Endothelial cell of umbilical vein (primary cell): Measurements from ENCODE around the gene MERTK. TPM values are rescaled to one million over a fixed set of nuclear protein-coding genes. Genes with fewer than 3 reads are reported as not detected.

ENCODE experiments used
- BruUV-seq: library from RNA; stranded (reverse); fragments of 400-500 nt; replicated peaks from 2 replicates; lab custom pipeline; 2021; lab: Mats Ljungman, UMichigan
- CTCF ChIA-PET: fragments of 300-600, 350-600 bp; sonication (Branson Sonifier 250); formaldehyde crosslinking; loops from one replicate; lab custom pipeline; 2021; ENCODE audit warnings: antibody characterized with exemption, inconsistent platforms; lab: Charles Lee
- POLR2A ChIA-PET: fragments of 300-600, 350-600 bp; sonication (Branson Sonifier 250); formaldehyde crosslinking; loops from one replicate; lab custom pipeline; 2021; ENCODE audit warnings: antibody characterized with exemption, inconsistent platforms; lab: Charles Lee
- DNase-seq: peaks from one replicate; pipeline ENCODE4 v3.0.0-alpha.2; 2011; ENCODE audit warnings: low read depth, low spot score
- FAIRE-seq: peaks from 2 replicates; lab custom pipeline; 2011; peaks lifted over from hg19 to GRCh38; lab: Jason Lieb, UNC
- H2AFZ ChIP-seq: 2 replicates; pipeline ENCODE4 v1.6.0; 2012; ENCODE audit warnings: low read depth, low read length, control low read depth, inconsistent platforms
- H3K27ac ChIP-seq: 2 replicates; pipeline ENCODE4 v1.5.1; 2011; ENCODE audit warnings: low read depth, mild to moderate bottlenecking, control low read depth, low read length, moderate library complexity; ENCODE audit not compliant: insufficient read depth
- H3K27me3 ChIP-seq, 2 experiments: 2 replicates each; pipeline versions ENCODE4 v1.6.0 to v1.6.1; 2011; ENCODE audit warnings: low read length in 2 of 2, mixed read lengths in 1 of 2; ENCODE audit not compliant: control insufficient read depth in 2 of 2, insufficient read depth in 2 of 2
- H3K36me3 ChIP-seq, 2 experiments: 2 replicates in 1 of 2; 3 replicates in 1 of 2; pipeline ENCODE4 v1.5.1; 2011; ENCODE audit warnings: low read length in 2 of 2, mild to moderate bottlenecking in 1 of 2, moderate library complexity in 1 of 2; ENCODE audit not compliant: control insufficient read depth in 2 of 2, insufficient read depth in 2 of 2; ENCODE audit errors: extremely low read depth in 1 of 2
- H3K4me1 ChIP-seq: 3 replicates; pipeline ENCODE4 v1.5.1; 2011; ENCODE audit warnings: mild to moderate bottlenecking, low read length; ENCODE audit not compliant: control insufficient read depth, insufficient read depth; ENCODE audit errors: extremely low read depth
- H3K4me2 ChIP-seq: 2 replicates; pipeline ENCODE4 v1.6.1; 2011; ENCODE audit warnings: low read length, control low read depth, mixed read lengths; ENCODE audit not compliant: insufficient read depth
- H3K4me3 ChIP-seq, 3 experiments: fragments of 200-600 bp in 1 of 3; sonication (generic), shearing (Covaris generic) in 1 of 3; replicated peaks in 1 of 3; 2 replicates each; pipeline ENCODE4 v1.5.1; 2011 to 2016; ENCODE audit warnings: control low read depth in 3 of 3, low read length in 3 of 3, mild to moderate bottlenecking in 2 of 3, inconsistent platforms in 1 of 3, low read depth in 1 of 3, moderate library complexity in 1 of 3; ENCODE audit not compliant: insufficient read depth in 1 of 3
- H3K79me2 ChIP-seq: 2 replicates; pipeline ENCODE4 v1.6.0; 2012; ENCODE audit warnings: low read length, inconsistent platforms; ENCODE audit not compliant: control insufficient read depth, insufficient read depth
- H3K9ac ChIP-seq: replicated peaks from 2 replicates; pipeline ENCODE3; 2011; ENCODE audit warnings: low read length, control low read depth; ENCODE audit not compliant: insufficient read depth; ENCODE audit errors: extremely low read depth
- H3K9me1 ChIP-seq: replicated peaks from 3 replicates; pipeline ENCODE4 v1.6.0; 2011; ENCODE audit warnings: mild to moderate bottlenecking, low read length; ENCODE audit not compliant: control insufficient read depth, insufficient read depth; ENCODE audit errors: extremely low read depth
- H3K9me3 ChIP-seq: replicated peaks from 2 replicates; pipeline ENCODE4 v1.5.1; 2012; ENCODE audit warnings: low read length, inconsistent platforms; ENCODE audit not compliant: control insufficient read depth, insufficient read depth
- H4K20me1 ChIP-seq: replicated peaks from 2 replicates; pipeline ENCODE3; 2011; ENCODE audit warnings: mild to moderate bottlenecking, low read length; ENCODE audit not compliant: control insufficient read depth, insufficient read depth; ENCODE audit errors: extremely low read depth
- CTCF ChIP-seq, 2 donors: IDR thresholded peaks; 1 replicate in 1 of 2; 2 replicates in 1 of 2; pipeline ENCODE4 v1.5.1; 2011; ENCODE audit warnings: low read length in 2 of 2, mild to moderate bottlenecking in 2 of 2, moderate library complexity in 2 of 2, control low read depth in 1 of 2, inconsistent platforms in 1 of 2, low read depth in 1 of 2; ENCODE audit not compliant: insufficient read depth in 1 of 2; ENCODE audit errors: extremely low read depth in 1 of 2
- EZH2 ChIP-seq: IDR thresholded peaks from 2 replicates; pipeline ENCODE4 v1.6.1; 2012; ENCODE audit warnings: borderline replicate concordance, low read depth, mild to moderate bottlenecking, moderate library complexity, low read length, inconsistent platforms; ENCODE audit not compliant: severe bottlenecking
- GATA2 ChIP-seq: IDR thresholded peaks from 2 replicates; pipeline ENCODE4 v1.7.0; 2011; ENCODE audit warnings: low read depth, mild to moderate bottlenecking, moderate library complexity, mixed read lengths, low read length; ENCODE audit not compliant: insufficient read length, insufficient read depth
- JUN ChIP-seq: IDR thresholded peaks from 2 replicates; pipeline ENCODE4 v1.6.1; 2011; ENCODE audit warnings: borderline replicate concordance, low read depth; ENCODE audit not compliant: insufficient read length, insufficient read depth
- MAX ChIP-seq: IDR thresholded peaks from 2 replicates; pipeline ENCODE4 v1.6.1; 2011; ENCODE audit not compliant: insufficient read depth, insufficient read length
- MYC ChIP-seq: IDR thresholded peaks from one replicate; pipeline ENCODE4 v1.6.1; 2011; ENCODE audit warnings: mild to moderate bottlenecking, low read depth, low read length
- POLR2A ChIP-seq: IDR thresholded peaks from 2 replicates; pipeline ENCODE4 v1.6.1; 2012; ENCODE audit warnings: low read depth, mild to moderate bottlenecking, control low read depth, low read length
- dilution Hi-C: fragments of 300-500 bp; cut with MboI; formaldehyde crosslinking; loops from one replicate; pipeline ENCODE4 v1.15.0; 2019; ENCODE audit warnings: low sequenced_read_pairs; ENCODE audit not compliant: extremely low pct_ligation_motif_present
- intact Hi-C: fragments of 100-400 bp; cut with micrococcal nuclease; formaldehyde crosslinking; loops from one replicate; pipeline ENCODE4 v1.10.0; 2022
- polyA plus RNA-seq, 4 experiments: library from polyadenylated mRNA; depleted of rRNA in 3 of 4; stranded (reverse) in 3 of 4; unstranded in 1 of 4; fragments of >200 nt; gene quantifications; 2 replicates each; pipeline versions ENCODE4 v1.2.1 to v1.2.3, GENCODE V29; 2011 to 2012; ENCODE audit warnings: missing spikeins in 1 of 4
- total RNA-seq: library from RNA; stranded (reverse); gene quantifications from 2 replicates; pipeline ENCODE4 v1.2.3, GENCODE V29; 2021

MERTK gene
- total and polyA plus RNA-seq, 2 donors (not counting 3 experiments of a cell fraction or from before 2014, with no cell fraction given), result 37.3 to 39.6 TPM

GRCh38 chr2:111999809-112000208, 101.4 kb downstream of the MERTK start:
- H3K9me3 ChIP-seq, result no peaks in the 10 kb centered on the region
- no peak overlapping the region for H3K9ac ChIP-seq
- DNase-seq, result no peak
- ChIA-PET CTCF (no interaction called here), POLR2A (no interaction called here)
- dilution Hi-C loops, result no loop called here
- H3K79me2 ChIP-seq, result no peaks in the 10 kb centered on the region
- no peak for FAIRE-seq
- TF ChIP-seq MAX, result no peak
- no peak for TF ChIP-seq GATA2
- TF ChIP-seq POLR2A, result no peak
- TF ChIP-seq JUN, result no peak
- no peak for TF ChIP-seq MYC
- no peak for TF ChIP-seq EZH2
- TF ChIP-seq CTCF (IDR thresholded peaks at IDR 0.05; ENCODE audit: extremely low read depth in 1 of 2, insufficient read depth in 1 of 2, low read depth in 1 of 2, low read length in 2 of 2), result no peak
- no peaks in the 10 kb centered on the region for H3K9me1 ChIP-seq
- H3K27me3 ChIP-seq, result no peaks in the 10 kb centered on the region
- H3K27ac ChIP-seq, result no peak overlapping the region
- H3K4me1 ChIP-seq, result peaks cover 13% of the 10 kb centered on the region
- intact Hi-C loops, result no loop called here
- BruUV-seq, result no TSS peak
- no peak overlapping the region for H3K4me2 ChIP-seq
- no peaks in the 10 kb centered on the region for H4K20me1 ChIP-seq
- H2AFZ ChIP-seq, result no peak overlapping the region
- H3K36me3 ChIP-seq, result peaks cover 10 to 14% of the 10 kb centered on the region in 2 experiments
- H3K4me3 ChIP-seq, result no peak overlapping the region
